ENCODE measurements around the gene ARID4A.

Gene ARID4A

GRCh38 chr14:58362798-58363412 lies 64.5 kb downstream of the ARID4A start:
- peak; percentile 72; the same call in 2 of the 3 replicates for ATAC-seq (ENCODE audit: insufficient read depth, low read depth)
- Histone ChIP-seq H3K36me3 (ENCODE audit: insufficient read depth, low read length) (peaks cover 73% of the 10 kb centered on the region), H3K4me1 (ENCODE audit: insufficient read depth, low read length) (no peaks in the 10 kb centered on the region), H4K20me1 (ENCODE audit: insufficient read depth, low read length) (no peaks in the 10 kb centered on the region), H3K4me2 (ENCODE audit: insufficient read depth, low read length) (no peak overlapping the region), H3K27me3 (ENCODE audit: insufficient read depth, low read length, poor library complexity) (no peaks in the 10 kb centered on the region), H3K4me3 (ENCODE audit: low read depth in 1 of 2, low read length in 2 of 2) (no peak overlapping the region), H3K79me2 (ENCODE audit: insufficient read depth, low read length) (no peaks in the 10 kb centered on the region), H2AFZ (ENCODE audit: low read depth, low read length) (no peak overlapping the region), H3K9me3 (ENCODE audit: insufficient read depth, low read length, severe bottlenecking) (no peaks in the 10 kb centered on the region), H3K9ac (ENCODE audit: low read depth, low read length) (no peak overlapping the region), H3K27ac (ENCODE audit: low read length) (no peak overlapping the region)
- no peak for DNase-seq
- no peak for TF ChIP-seq EZH2 (IDR thresholded peaks at IDR 0.05; ENCODE audit: borderline replicate concordance, low read depth, low read length, severe bottlenecking)
- peak; percentile 60 for TF ChIP-seq CTCF (IDR thresholded peaks at IDR 0.05; ENCODE audit: borderline replicate concordance, extremely low read depth, low read length, poor library complexity, severe bottlenecking)

- peaks cover 78% of the 10 kb centered on the region for H3K36me3 ChIP-seq (ENCODE audit: insufficient read depth, low read length)
- H3K4me1 ChIP-seq (ENCODE audit: insufficient read depth, low read length): no peaks in the 10 kb centered on the region
- no peak overlapping the region for H3K4me2 ChIP-seq (ENCODE audit: insufficient read depth, low read length)
- no peaks in the 10 kb centered on the region for H3K79me2 ChIP-seq (ENCODE audit: insufficient read depth, low read length)
- no peak overlapping the region for H3K4me3 ChIP-seq (ENCODE audit: low read depth in 1 of 2, low read length in 2 of 2)
- H3K27ac ChIP-seq (ENCODE audit: low read length): no peak overlapping the region
- H4K20me1 ChIP-seq (ENCODE audit: insufficient read depth, low read length): no peaks in the 10 kb centered on the region
- no peak overlapping the region for H2AFZ ChIP-seq (ENCODE audit: low read depth, low read length)
- no peaks in the 10 kb centered on the region for H3K27me3 ChIP-seq (ENCODE audit: insufficient read depth, low read length, poor library complexity)
- no peak for DNase-seq
- H3K9me3 ChIP-seq (ENCODE audit: insufficient read depth, low read length, severe bottlenecking): no peaks in the 10 kb centered on the region
- H3K9ac ChIP-seq (ENCODE audit: low read depth, low read length): no peak overlapping the region
- ATAC-seq (ENCODE audit: insufficient read depth, low read depth): no peak
- no peak for TF ChIP-seq EZH2 (IDR thresholded peaks at IDR 0.05; ENCODE audit: borderline replicate concordance, low read depth, low read length, severe bottlenecking)
- no peak for TF ChIP-seq CTCF (IDR thresholded peaks at IDR 0.05; ENCODE audit: borderline replicate concordance, extremely low read depth, low read length, poor library complexity, severe bottlenecking)
Measured at GRCh38 chr14:58364316-58364715, 66.0 kb downstream of the ARID4A start.

- TF ChIP-seq EZH2 (IDR thresholded peaks at IDR 0.05; ENCODE audit: borderline replicate concordance, low read depth, low read length, severe bottlenecking) (no peak), CTCF (IDR thresholded peaks at IDR 0.05; ENCODE audit: borderline replicate concordance, extremely low read depth, low read length, poor library complexity, severe bottlenecking) (no peak)
- H3K9me3 ChIP-seq (ENCODE audit: insufficient read depth, low read length, severe bottlenecking): no peaks in the 10 kb centered on the region
- no peaks in the 10 kb centered on the region for H4K20me1 ChIP-seq (ENCODE audit: insufficient read depth, low read length)
- H3K9ac ChIP-seq (ENCODE audit: low read depth, low read length): no peak overlapping the region
- ATAC-seq (ENCODE audit: insufficient read depth, low read depth): no peak
- H3K27ac ChIP-seq (ENCODE audit: low read length): no peak overlapping the region
- H3K4me2 ChIP-seq (ENCODE audit: insufficient read depth, low read length): no peak overlapping the region
- DNase-seq: no peak
- H3K4me3 ChIP-seq (ENCODE audit: low read depth in 1 of 2, low read length in 2 of 2): no peak overlapping the region
- H3K4me1 ChIP-seq (ENCODE audit: insufficient read depth, low read length): no peaks in the 10 kb centered on the region
- H3K27me3 ChIP-seq (ENCODE audit: insufficient read depth, low read length, poor library complexity): no peaks in the 10 kb centered on the region
- H2AFZ ChIP-seq (ENCODE audit: low read depth, low read length): no peak overlapping the region
- H3K79me2 ChIP-seq (ENCODE audit: insufficient read depth, low read length): no peaks in the 10 kb centered on the region
- peaks cover 77% of the 10 kb centered on the region for H3K36me3 ChIP-seq (ENCODE audit: insufficient read depth, low read length)
Measured at GRCh38 chr14:58367296-58367695, 68.9 kb downstream of the ARID4A start.

All from DND-41 (cell line).